SU-DHL-6 (cell line): Measurements from ENCODE around the gene FURIN.

Experiments
- H2AFZ ChIP-seq: fragments of 200-600 bp; sonication (generic); 2 replicates; pipeline ENCODE4 v1.6.1; 2014; ENCODE audit warnings: low read depth, mild to moderate bottlenecking, moderate library complexity, mixed read lengths, antibody characterized with exemption, low read length; ENCODE audit not compliant: severe bottlenecking
- H3F3A ChIP-seq: fragments of 200-600 bp; shearing (Covaris generic); 2 replicates; pipeline ENCODE4 v1.6.0; 2016; ENCODE audit warnings: antibody characterized with exemption, mild to moderate bottlenecking; ENCODE audit not compliant: insufficient read depth
- H3K27ac ChIP-seq: fragments of 200-600 bp; sonication (generic); 2 replicates; pipeline ENCODE4 v1.5.1; 2016; ENCODE audit warnings: low read depth, mild to moderate bottlenecking, low read length, moderate library complexity, mixed read lengths
- H3K27me3 ChIP-seq: fragments of 200-600 bp; sonication (generic), shearing (Covaris generic); 2 replicates; pipeline ENCODE4 v1.6.0; 2014; ENCODE audit warnings: mild to moderate bottlenecking, low read length
- H3K36me3 ChIP-seq: fragments of 200-600 bp; sonication (generic); 2 replicates; pipeline ENCODE4 v1.6.1; 2014; ENCODE audit warnings: mild to moderate bottlenecking, low read length, mixed read lengths
- H3K4me2 ChIP-seq: fragments of 300-600, 200-600 bp; shearing (Covaris generic), sonication (generic); 2 replicates; pipeline ENCODE4 v1.6.0; 2014; ENCODE audit warnings: low read length, low read depth, mild to moderate bottlenecking; ENCODE audit not compliant: poor library complexity, severe bottlenecking
- H3K4me3 ChIP-seq: fragments of 200-600 bp; sonication (generic); 2 replicates; pipeline ENCODE4 v1.5.1; 2014; ENCODE audit warnings: antibody characterized with exemption, low read length, mild to moderate bottlenecking, mixed read lengths; ENCODE audit not compliant: insufficient read depth, poor library complexity, severe bottlenecking
- H3K79me2 ChIP-seq: fragments of 200-600 bp; sonication (generic); 2 replicates; pipeline ENCODE4 v1.6.1; 2014; ENCODE audit warnings: mild to moderate bottlenecking, low read length, moderate library complexity; ENCODE audit not compliant: insufficient read depth
- H3K9ac ChIP-seq: fragments of 200-600 bp; sonication (generic); 2 replicates; pipeline ENCODE4 v1.7.0; 2014; ENCODE audit warnings: mild to moderate bottlenecking, low read length
- H3K9me2 ChIP-seq: fragments of 200-600 bp; sonication (generic); replicated peaks from 2 replicates; pipeline ENCODE4 v1.6.1; 2014; ENCODE audit warnings: low read length; ENCODE audit not compliant: insufficient read depth
- H3K9me3 ChIP-seq: fragments of 200-600 bp; sonication (generic); 2 replicates; pipeline ENCODE4 v1.6.1; 2014; ENCODE audit warnings: low read length, mixed read lengths; ENCODE audit not compliant: insufficient read depth
- H4K20me1 ChIP-seq: fragments of 200-600 bp; sonication (generic); 2 replicates; pipeline ENCODE4 v1.6.1; 2014; ENCODE audit warnings: low read depth, mild to moderate bottlenecking, antibody characterized with exemption, low read length, moderate library complexity, mixed read lengths
- CTCF ChIP-seq: fragments of 200-600 bp; sonication (generic); IDR thresholded peaks from one replicate; pipeline ENCODE4 v1.5.1; 2017; ENCODE audit warnings: antibody characterized with exemption, mild to moderate bottlenecking, low read length, moderate library complexity; ENCODE audit not compliant: insufficient read depth, poor library complexity, severe bottlenecking
- EZH2phosphoT487 ChIP-seq: fragments of 200-600 bp; sonication (generic), shearing (Covaris generic); conservative IDR thresholded peaks from 2 replicates; pipeline ENCODE4 v1.6.1; 2018; ENCODE audit warnings: mild to moderate bottlenecking, antibody characterized with exemption, low read length, moderate library complexity, mixed read lengths

FURIN gene

GRCh38 chr15:90915216-90915807 lies 46.9 kb downstream of the FURIN start:
- no peaks in the 10 kb centered on the region for H3K36me3 ChIP-seq
- H3K9ac ChIP-seq: no peak overlapping the region
- no peaks in the 10 kb centered on the region for H4K20me1 ChIP-seq
- H3K9me3 ChIP-seq: no peaks in the 10 kb centered on the region
- H3K27ac ChIP-seq: no peak overlapping the region
- H3K9me2 ChIP-seq: no peaks in the 10 kb centered on the region
- no peaks in the 10 kb centered on the region for H3K27me3 ChIP-seq
- no peak overlapping the region for H2AFZ ChIP-seq
- no peak for TF ChIP-seq CTCF
- H3K79me2 ChIP-seq: no peaks in the 10 kb centered on the region
- H3F3A ChIP-seq: no peaks in the 10 kb centered on the region
- H3K4me3 ChIP-seq: no peak overlapping the region
- H3K4me2 ChIP-seq: no peak overlapping the region

GRCh38 chr15:90915808-90916440 lies 47.5 kb downstream of the FURIN start:
- Histone ChIP-seq H3K79me2 (no peaks in the 10 kb centered on the region), H3K4me3 (no peak overlapping the region), H3K9me3 (no peaks in the 10 kb centered on the region), H3K36me3 (no peaks in the 10 kb centered on the region), H3K9me2 (no peaks in the 10 kb centered on the region), H3F3A (no peaks in the 10 kb centered on the region), H3K27me3 (no peaks in the 10 kb centered on the region), H3K27ac (no peak overlapping the region), H3K4me2 (no peak overlapping the region), H4K20me1 (no peaks in the 10 kb centered on the region), H2AFZ (no peak overlapping the region), H3K9ac (no peak overlapping the region)
- TF ChIP-seq CTCF (no peak), EZH2phosphoT487 (no peak)

- Histone ChIP-seq H3K27me3 (no peaks in the 10 kb centered on the region), H3K36me3 (no peaks in the 10 kb centered on the region), H2AFZ (no peak overlapping the region), H3K9me3 (no peaks in the 10 kb centered on the region), H3K27ac (no peak overlapping the region), H3K4me2 (no peak overlapping the region), H3K4me3 (no peak overlapping the region), H3K79me2 (no peaks in the 10 kb centered on the region), H3F3A (no peaks in the 10 kb centered on the region), H3K9me2 (no peaks in the 10 kb centered on the region), H4K20me1 (no peaks in the 10 kb centered on the region), H3K9ac (no peak overlapping the region)
- TF ChIP-seq CTCF (no peak), EZH2phosphoT487 (no peak)
Observed at GRCh38 chr15:90916461-90916860, 48.1 kb downstream of the FURIN start.
